ENCODE results near the gene SMYD3. TPM values are rescaled to one million over a fixed set of nuclear protein-coding genes. Genes with fewer than 3 reads are reported as not detected.

The SMYD3 gene
- total and polyA plus RNA-seq, 2 of the 13 experiments (the other 11 are each of a cell fraction or from before 2014, with no cell fraction given), result 27.7 to 35.8 TPM

- H3K79me2 ChIP-seq (ENCODE audit: insufficient read depth, low read length), result no peaks in the 10 kb centered on the region
- peak; percentile 68 for DNase-seq (ENCODE audit: low spot score)
- H4K20me1 ChIP-seq (ENCODE audit: insufficient read depth, low read length), result no peaks in the 10 kb centered on the region
- POLR2A ChIA-PET, result interaction anchor here (1.2 kb wide), 1 partner anchor 31 kb away, joined by 3 read pairs; no protein-coding TSS in a partner anchor
- H3K27me3 ChIP-seq (ENCODE audit: control insufficient read depth in 1 of 2, insufficient read depth in 2 of 2, low read length in 2 of 2), result no peaks in the 10 kb centered on the region
- ATAC-seq, result peak; percentile 98
- peak overlapping the region; percentile 74 for H3K27ac ChIP-seq (ENCODE audit: extremely low read length, insufficient read depth, low read length)
- no peaks in the 10 kb centered on the region for H3K36me3 ChIP-seq (replicated peaks in 1 of 2; ENCODE audit: control insufficient read depth in 1 of 2, insufficient read depth in 2 of 2, low read length in 2 of 2)
- H3K4me1 ChIP-seq (ENCODE audit: insufficient read depth, low read length), result peaks cover 19% of the 10 kb centered on the region
- no peak overlapping the region for H2AFZ ChIP-seq (ENCODE audit: low read length)
- FAIRE-seq, result peak; percentile 76
- peak overlapping the region; percentile 58 for H3K9ac ChIP-seq (ENCODE audit: insufficient read depth, low read depth, low read length)
- H3K9me3 ChIP-seq (ENCODE audit: low read length), result no peaks in the 10 kb centered on the region
- peak overlapping the region; percentile 56 to 72 (median 60); a peak in 5 of 6 replicates for H3K4me3 ChIP-seq (replicated peaks in 1 of 3; ENCODE audit: insufficient read depth in 1 of 3, low read depth in 2 of 3, low read length in 3 of 3)
- intact Hi-C loops (cut with micrococcal nuclease; ENCODE audit: unreplicated experiment), result loop anchor here (5.0 kb wide), 1 partner anchor 42 kb away; no protein-coding TSS in a partner anchor
- in situ Hi-C loops (cut with HindIII; ENCODE audit: extremely low pct_ligation_motif_present, low pct_unique_long_range_greater_than_20kb), result no loop called here
- 7% methylated on average over 9 of the region's 11 CpGs for WGBS (ENCODE audit: low lambda C conversion rate)
- no TSS peak for BruUV-seq (replicated peaks)
- H3K4me2 ChIP-seq (ENCODE audit: low read depth, low read length), result peak overlapping the region; percentile 95
- CTCF ChIA-PET (ENCODE audit: low intra/inter-chr PET ratio, low total read pairs), result no interaction called here
- TF ChIP-seq SKI (IDR thresholded peaks at IDR 0.05; ENCODE audit: partially characterized antibody) (no peak), MEF2D (CRISPR knock-in tag; IDR thresholded peaks at IDR 0.05) (peak; percentile 35; the same call in 1 of the 2 replicates), KMT2B (CRISPR knock-in tag; IDR thresholded peaks at IDR 0.05) (peak; percentile 51; the same call in 1 of the 2 replicates), ZBTB7B (CRISPR knock-in tag; IDR thresholded peaks at IDR 0.05) (peak; percentile 83), ZFP91 (CRISPR knock-in tag; IDR thresholded peaks at IDR 0.05; ENCODE audit: borderline replicate concordance) (0 out of 2 replicates have a peak, but pooled peaks have one; percentile 43), KDM2A (CRISPR knock-in tag; IDR thresholded peaks at IDR 0.05; ENCODE audit: borderline replicate concordance, low read depth) (no peak), HOXA7 (CRISPR knock-in tag; IDR thresholded peaks at IDR 0.05) (0 out of 2 replicates have a peak, but pooled peaks have one; percentile 41), PHF21A (CRISPR knock-in tag; IDR thresholded peaks at IDR 0.05) (peak; percentile 40; the same call in 1 of the 2 replicates), ERF (CRISPR knock-in tag; IDR thresholded peaks at IDR 0.05) (peak; percentile 63), ASH2L (IDR thresholded peaks at IDR 0.05; ENCODE audit: insufficient read length, low read depth, low read length) (peak; percentile 37), MLXIP (CRISPR knock-in tag; IDR thresholded peaks at IDR 0.05; ENCODE audit: borderline replicate concordance) (no peak), ZNF574 (CRISPR knock-in tag; IDR thresholded peaks at IDR 0.05) (peak; percentile 50), REPIN1 (CRISPR knock-in tag; IDR thresholded peaks at IDR 0.05; ENCODE audit: borderline replicate concordance, low read depth) (0 out of 2 replicates have a peak, but pooled peaks have one; percentile 52), ZSCAN25 (CRISPR knock-in tag; IDR thresholded peaks at IDR 0.05) (peak; percentile 90)
- TF ChIP-seq, protein P1, sequence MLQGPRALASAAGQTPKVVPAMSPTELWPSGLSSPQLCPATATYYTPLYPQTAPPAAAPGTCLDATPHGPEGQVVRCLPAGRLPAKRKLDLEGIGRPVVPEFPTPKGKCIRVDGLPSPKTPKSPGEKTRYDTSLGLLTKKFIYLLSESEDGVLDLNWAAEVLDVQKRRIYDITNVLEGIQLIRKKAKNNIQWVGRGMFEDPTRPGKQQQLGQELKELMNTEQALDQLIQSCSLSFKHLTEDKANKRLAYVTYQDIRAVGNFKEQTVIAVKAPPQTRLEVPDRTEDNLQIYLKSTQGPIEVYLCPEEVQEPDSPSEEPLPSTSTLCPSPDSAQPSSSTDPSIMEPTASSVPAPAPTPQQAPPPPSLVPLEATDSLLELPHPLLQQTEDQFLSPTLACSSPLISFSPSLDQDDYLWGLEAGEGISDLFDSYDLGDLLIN (CRISPR knock-in tag; IDR thresholded peaks at IDR 0.05; ENCODE audit: borderline replicate concordance), result no peak
Observed at GRCh38 chr1:246219508-246220030, 287.5 kb downstream of the SMYD3 start.
